ENCODE results near the gene AJM1. TPM values are rescaled to one million over a fixed set of nuclear protein-coding genes. Genes with fewer than 3 reads are reported as not detected.
"Not testable (repeated sequence)": the region's sequence is repeated elsewhere in the genome, so short reads cannot be mapped to it uniquely, and the experiment has no call there.

AJM1 gene
- total RNA-seq, 1 experiment from 2014 or later = 0.77 TPM

- no peaks in the 10 kb centered on the region for H3K27me3 ChIP-seq
- H3K4me3 ChIP-seq = no peak overlapping the region
- H3K27ac ChIP-seq = no peak overlapping the region
- peaks cover 18% of the 10 kb centered on the region for H3K36me3 ChIP-seq
- DNase-seq = no peak
- H3K9me3 ChIP-seq (replicated peaks) = no peaks in the 10 kb centered on the region
- H3K4me1 ChIP-seq = peaks cover 3% of the 10 kb centered on the region; the same call in 1 of the 2 replicates
Measured at GRCh38 chr9:136835162-136835931, 6.9 kb upstream of the AJM1 start.

- Histone ChIP-seq H3K27ac (no peak overlapping the region), H3K4me3 (no peak overlapping the region), H3K4me1 (peaks cover 12% of the 10 kb centered on the region), H3K9me3 (replicated peaks) (no peaks in the 10 kb centered on the region), H3K27me3 (no peaks in the 10 kb centered on the region), H3K36me3 (peaks cover 11% of the 10 kb centered on the region)
- no peak for DNase-seq
Measured at GRCh38 chr9:136835932-136836904, 6.1 kb upstream of the AJM1 start.

GRCh38 chr9:136837146-136837855 lies 5.0 kb upstream of the AJM1 start:
- H3K36me3 ChIP-seq = peaks cover 8% of the 10 kb centered on the region
- peaks cover 18% of the 10 kb centered on the region for H3K4me1 ChIP-seq
- no peak overlapping the region for H3K4me3 ChIP-seq
- no peaks in the 10 kb centered on the region for H3K9me3 ChIP-seq (replicated peaks)
- no peak for DNase-seq
- H3K27me3 ChIP-seq = no peaks in the 10 kb centered on the region
- H3K27ac ChIP-seq = no peak overlapping the region

- not testable (repeated sequence) for H3K4me3 ChIP-seq; DNase-seq; H3K27ac ChIP-seq; H3K9me3 ChIP-seq (replicated peaks); H3K36me3 ChIP-seq; H3K27me3 ChIP-seq
- H3K4me1 ChIP-seq = peaks cover 20% of the 10 kb centered on the region
Measured at GRCh38 chr9:136837856-136838277, 4.4 kb upstream of the AJM1 start.

GRCh38 chr9:136838314-136839228 lies 3.7 kb upstream of the AJM1 start:
- H3K27ac ChIP-seq = no peak overlapping the region
- 0 out of 2 replicates have a peak, but pooled peaks cover 4% of the 10 kb centered on the region for H3K36me3 ChIP-seq
- H3K27me3 ChIP-seq = no peaks in the 10 kb centered on the region
- H3K4me1 ChIP-seq = peaks cover 24% of the 10 kb centered on the region
- H3K9me3 ChIP-seq (replicated peaks) = no peaks in the 10 kb centered on the region
- no peak for DNase-seq
- no peak overlapping the region for H3K4me3 ChIP-seq

- H3K36me3 ChIP-seq = no peaks in the 10 kb centered on the region
- H3K4me3 ChIP-seq = no peak overlapping the region
- H3K4me1 ChIP-seq = peaks cover 24% of the 10 kb centered on the region
- DNase-seq = no peak
- H3K9me3 ChIP-seq (replicated peaks) = no peaks in the 10 kb centered on the region
- no peak overlapping the region for H3K27ac ChIP-seq
- H3K27me3 ChIP-seq = no peaks in the 10 kb centered on the region
Measured at GRCh38 chr9:136839229-136840139, 2.8 kb upstream of the AJM1 start.

- Histone ChIP-seq H3K9me3 (replicated peaks) (no peaks in the 10 kb centered on the region), H3K4me1 (peaks cover 24% of the 10 kb centered on the region), H3K27ac (no peak overlapping the region)
Measured at GRCh38 chr9:136840140-136840876, 2.0 kb upstream of the AJM1 start.

GRCh38 chr9:136840877-136841645 lies 1.2 kb upstream of the AJM1 start:
- Histone ChIP-seq H3K27me3 (no peaks in the 10 kb centered on the region), H3K4me3 (no peak overlapping the region), H3K36me3 (no peaks in the 10 kb centered on the region), H3K9me3 (replicated peaks) (no peaks in the 10 kb centered on the region), H3K4me1 (peaks cover 24% of the 10 kb centered on the region), H3K27ac (0 out of 2 replicates have a peak overlapping the region, but pooled peaks have one; percentile 4)
- peak; percentile 85 to 90 for DNase-seq

More at GRCh38 chr9:136840140-136840876, 2.0 kb upstream of the AJM1 start:
- DNase-seq = no peak
- no peaks in the 10 kb centered on the region for H3K27me3 ChIP-seq
- H3K4me3 ChIP-seq = no peak overlapping the region
- no peaks in the 10 kb centered on the region for H3K36me3 ChIP-seq

- H3K27ac ChIP-seq = not testable (repeated sequence)
Measured at GRCh38 chr9:136841646-136842379, 465 bp upstream of the AJM1 start.

GRCh38 chr9:136843159-136843800 lies 1.0 kb downstream of the AJM1 start:
- H3K27ac ChIP-seq; H3K36me3 ChIP-seq; H3K9me3 ChIP-seq (replicated peaks); DNase-seq; H3K4me3 ChIP-seq; H3K27me3 ChIP-seq: not testable (repeated sequence)
- H3K4me1 ChIP-seq = peaks cover 24% of the 10 kb centered on the region

More at GRCh38 chr9:136841646-136842379, 465 bp upstream of the AJM1 start:
- not testable (repeated sequence) for H3K9me3 ChIP-seq (replicated peaks); H3K27me3 ChIP-seq; DNase-seq; H3K36me3 ChIP-seq
- Histone ChIP-seq H3K4me3 (peak overlapping the region; percentile 54), H3K4me1 (peaks cover 24% of the 10 kb centered on the region)

Measured in SJCRH30 (cell line).